CD14-positive monocyte (primary cell): Measurements from ENCODE around the gene NUP62. TPM values are rescaled to one million over a fixed set of nuclear protein-coding genes. Genes with fewer than 3 reads are reported as not detected.
A peak's percentile ranks its signal among the peaks of the same experiment; 100 is the strongest.
"Not testable (repeated sequence)": the region's sequence is repeated elsewhere in the genome, so short reads cannot be mapped to it uniquely, and the experiment has no call there.

Source experiments
- DNase-seq, 3 donors: peaks; one replicate each; pipeline ENCODE4 v3.0.0-alpha.2; 2011 to 2022
- H2AFZ ChIP-seq: 2 replicates; pipeline ENCODE4 v1.6.0; 2012; ENCODE audit warnings: mild to moderate bottlenecking, low read depth, low read length, inconsistent platforms; ENCODE audit not compliant: insufficient read depth, poor library complexity, severe bottlenecking
- H3K27ac ChIP-seq, 2 donors: 1 replicate in 1 of 2; 2 replicates in 1 of 2; pipeline ENCODE4 v1.5.1; 2012 to 2013; ENCODE audit warnings: low read length in 2 of 2, control low read depth in 1 of 2, inconsistent platforms in 1 of 2, low read depth in 1 of 2, mild to moderate bottlenecking in 1 of 2
- H3K27me3 ChIP-seq, 2 donors: one replicate each; pipeline versions ENCODE4 v1.6.0 to v1.6.1; 2011 to 2013; ENCODE audit warnings: low read length in 2 of 2; ENCODE audit not compliant: control insufficient read depth in 2 of 2, insufficient read depth in 2 of 2
- H3K36me3 ChIP-seq, 2 donors: replicated peaks in 1 of 2; 1 replicate in 1 of 2; 2 replicates in 1 of 2; pipeline versions ENCODE4 v1.5.1 to v1.6.1; 2012 to 2013; ENCODE audit warnings: low read length in 2 of 2, control low read depth in 1 of 2, inconsistent platforms in 1 of 2, mild to moderate bottlenecking in 1 of 2; ENCODE audit not compliant: insufficient read depth in 2 of 2, control insufficient read depth in 1 of 2
- H3K4me1 ChIP-seq, 2 donors: 1 replicate in 1 of 2; 2 replicates in 1 of 2; pipeline versions ENCODE4 v1.5.1 to v1.6.1; 2012 to 2013; ENCODE audit warnings: low read length in 2 of 2, control low read depth in 1 of 2, inconsistent platforms in 1 of 2, mild to moderate bottlenecking in 1 of 2, moderate library complexity in 1 of 2; ENCODE audit not compliant: insufficient read depth in 2 of 2, control insufficient read depth in 1 of 2
- H3K4me2 ChIP-seq: replicated peaks from 2 replicates; pipeline ENCODE3; 2012; ENCODE audit warnings: low read length, moderate library complexity, mild to moderate bottlenecking; ENCODE audit not compliant: poor library complexity, severe bottlenecking; ENCODE audit errors: extremely low read depth
- H3K4me3 ChIP-seq, 3 experiments: fragments of 200-600 bp in 1 of 3; sonication (generic) in 1 of 3; replicated peaks in 1 of 3; 1 replicate in 2 of 3; 2 replicates in 1 of 3; pipeline ENCODE4 v1.5.1; 2011 to 2013; ENCODE audit warnings: low read length in 3 of 3, mild to moderate bottlenecking in 3 of 3, control low read depth in 2 of 3, low read depth in 2 of 3, inconsistent platforms in 1 of 3, moderate library complexity in 1 of 3
- H3K79me2 ChIP-seq: 2 replicates; pipeline ENCODE4 v1.6.0; 2012; ENCODE audit warnings: mild to moderate bottlenecking, control low read depth, inconsistent platforms, low read length, moderate library complexity; ENCODE audit not compliant: insufficient read depth
- H3K9ac ChIP-seq: 2 replicates; pipeline ENCODE4 v1.6.0; 2017; ENCODE audit warnings: low read length, mild to moderate bottlenecking; ENCODE audit not compliant: insufficient read depth, poor library complexity, severe bottlenecking
- H3K9me3 ChIP-seq, 2 donors: replicated peaks in 1 of 2; 1 replicate in 1 of 2; 2 replicates in 1 of 2; pipeline versions ENCODE4 v1.5.1 to v1.6.1; 2012 to 2013; ENCODE audit warnings: low read length in 2 of 2, control low read depth in 1 of 2; ENCODE audit not compliant: control insufficient read depth in 1 of 2, insufficient read depth in 1 of 2
- H4K20me1 ChIP-seq: 2 replicates; pipeline ENCODE4 v1.6.0; 2012; ENCODE audit warnings: mild to moderate bottlenecking, low read length, control low read depth, moderate library complexity; ENCODE audit not compliant: insufficient read depth
- H3K27ac Mint-ChIP-seq, 7 donors: one replicate each; pipeline ENCODE4 v1.8.0; 2020; ENCODE audit warnings: mild to moderate bottlenecking in 7 of 7, mixed read lengths in 7 of 7, moderate library complexity in 6 of 7, inconsistent platforms in 2 of 7
- H3K27me3 Mint-ChIP-seq, 3 donors: one replicate each; pipeline ENCODE4 v1.8.0; 2021 to 2022; ENCODE audit warnings: low read depth in 3 of 3, mild to moderate bottlenecking in 3 of 3, mixed read lengths in 3 of 3, moderate library complexity in 3 of 3, inconsistent platforms in 1 of 3
- H3K36me3 Mint-ChIP-seq, 2 donors: one replicate each; pipeline ENCODE4 v1.8.0; 2020; ENCODE audit warnings: mixed read lengths in 2 of 2, inconsistent platforms in 1 of 2, mild to moderate bottlenecking in 1 of 2
- H3K4me1 Mint-ChIP-seq: one replicate; pipeline ENCODE4 v1.8.0; 2020; ENCODE audit warnings: mild to moderate bottlenecking, mixed read lengths
- H3K4me3 Mint-ChIP-seq, 2 donors: one replicate each; pipeline ENCODE4 v1.8.0; 2020; ENCODE audit warnings: mild to moderate bottlenecking in 2 of 2, mixed read lengths in 2 of 2, moderate library complexity in 1 of 2
- H3K9me3 Mint-ChIP-seq, 7 donors: one replicate each; pipeline ENCODE4 v1.8.0; 2020 to 2022; ENCODE audit warnings: mixed read lengths in 7 of 7, mild to moderate bottlenecking in 6 of 7, moderate library complexity in 6 of 7, inconsistent platforms in 2 of 7
- WGBS: methylation state at CpG from one replicate; pipeline ENCODE4 v1.1.5; 2013; ENCODE audit warnings: missing lambda C conversion rate; ENCODE audit not compliant: insufficient coverage; 5-methylcytosine and 5-hydroxymethylcytosine counted together
- intact Hi-C, 2 donors: fragments of 100-400 bp; cut with micrococcal nuclease; formaldehyde crosslinking; loops; one replicate each; pipeline versions ENCODE4 v1.15.0 to v1.15.1; 2023
- polyA plus RNA-seq, 3 donors: library from polyadenylated mRNA; depleted of rRNA in 1 of 3; unstranded in 2 of 3; stranded (reverse) in 1 of 3; fragments of 300-500 nt in 2 of 3; fragments of >200 nt in 1 of 3; fragmentation: Illumina TruSeq in 2 of 3; gene quantifications; 1 replicate in 2 of 3; 2 replicates in 1 of 3; pipeline ENCODE4 v1.2.3, GENCODE V29; 2012 to 2021
- TF ChIP-seq, protein P1 (sequence below): fragments of 200-600 bp; IDR thresholded peaks from one replicate; pipeline ENCODE4 v1.8.0; 2022; ENCODE audit warnings: antibody characterized with exemption, mild to moderate bottlenecking

The NUP62 gene
- polyA plus RNA-seq, 3 donors, result 32.3 to 62.2 (median 48.6) TPM

- Histone ChIP-seq H3K9me3 (no peaks in the 10 kb centered on the region), H3K27ac (no peak overlapping the region), H4K20me1 (no peaks in the 10 kb centered on the region), H3K79me2 (no peaks in the 10 kb centered on the region), H3K4me1 (peaks cover 20 to 26% of the 10 kb centered on the region in 2 donors), H3K27me3 (no peaks in the 10 kb centered on the region), H3K36me3 (no peaks in the 10 kb centered on the region), H3K4me2 (no peak overlapping the region), H2AFZ (no peak overlapping the region), H3K9ac (no peak overlapping the region), H3K4me3 (no peak overlapping the region)
- Mint-ChIP-seq H3K4me1 (peaks cover 36% of the 10 kb centered on the region), H3K27ac (peak overlapping the region in 1 of 7 donors; percentile 66), H3K27me3 (peaks cover 7 to 19% (median 18%) of the 10 kb centered on the region in 3 donors), H3K36me3 (no peaks in the 10 kb centered on the region), H3K9me3 (peaks cover 0 to 7% (median 0%) of the 10 kb centered on the region in 7 donors), H3K4me3 (no peak overlapping the region)
- 94% methylated on average over 6 of the region's 8 CpGs for WGBS
- intact Hi-C loops, result no loop called here
- no peak for DNase-seq
- TF ChIP-seq, protein P1, sequence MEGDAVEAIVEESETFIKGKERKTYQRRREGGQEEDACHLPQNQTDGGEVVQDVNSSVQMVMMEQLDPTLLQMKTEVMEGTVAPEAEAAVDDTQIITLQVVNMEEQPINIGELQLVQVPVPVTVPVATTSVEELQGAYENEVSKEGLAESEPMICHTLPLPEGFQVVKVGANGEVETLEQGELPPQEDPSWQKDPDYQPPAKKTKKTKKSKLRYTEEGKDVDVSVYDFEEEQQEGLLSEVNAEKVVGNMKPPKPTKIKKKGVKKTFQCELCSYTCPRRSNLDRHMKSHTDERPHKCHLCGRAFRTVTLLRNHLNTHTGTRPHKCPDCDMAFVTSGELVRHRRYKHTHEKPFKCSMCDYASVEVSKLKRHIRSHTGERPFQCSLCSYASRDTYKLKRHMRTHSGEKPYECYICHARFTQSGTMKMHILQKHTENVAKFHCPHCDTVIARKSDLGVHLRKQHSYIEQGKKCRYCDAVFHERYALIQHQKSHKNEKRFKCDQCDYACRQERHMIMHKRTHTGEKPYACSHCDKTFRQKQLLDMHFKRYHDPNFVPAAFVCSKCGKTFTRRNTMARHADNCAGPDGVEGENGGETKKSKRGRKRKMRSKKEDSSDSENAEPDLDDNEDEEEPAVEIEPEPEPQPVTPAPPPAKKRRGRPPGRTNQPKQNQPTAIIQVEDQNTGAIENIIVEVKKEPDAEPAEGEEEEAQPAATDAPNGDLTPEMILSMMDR, result no peak
Observed at GRCh38 chr19:49946415-49946814, 17.1 kb upstream of the NUP62 start.

- H3K9me3 ChIP-seq, H3K27me3 ChIP-seq, H2AFZ ChIP-seq, H3K36me3 Mint-ChIP-seq, H3K79me2 ChIP-seq, H3K27ac ChIP-seq, H3K9ac ChIP-seq, H3K36me3 ChIP-seq, H3K9me3 Mint-ChIP-seq, H4K20me1 ChIP-seq: not testable (repeated sequence)
- peak; percentile 49 to 68 (median 67) for DNase-seq
- Mint-ChIP-seq H3K4me3 (peak overlapping the region in 1 of 2 donors; percentile 24), H3K27ac (peak overlapping the region; percentile 42 to 87 (median 74)), H3K27me3 (peaks cover 2 to 17% (median 13%) of the 10 kb centered on the region in 3 donors), H3K4me1 (peaks cover 26% of the 10 kb centered on the region)
- no CpG with 5 or more reads among the region's 5 CpGs for WGBS
- intact Hi-C loops, result loop anchor here in 1 of 2 donors (2.0 kb wide), 1 partner anchor 24 kb away; no protein-coding TSS in a partner anchor
- Histone ChIP-seq H3K4me2 (peak overlapping the region; percentile 36), H3K4me3 (peak overlapping the region in 1 of 3 experiments; percentile 43), H3K4me1 (peaks cover 15 to 20% of the 10 kb centered on the region in 2 donors)
Observed at GRCh38 chr19:49944567-49944966, 15.3 kb upstream of the NUP62 start.
